Hepatocyte (in vitro differentiated cells): ENCODE measurements around the gene TMEM87B. TPM values are rescaled to one million over a fixed set of nuclear protein-coding genes. Genes with fewer than 3 reads are reported as not detected.

Source experiments
- DNase-seq: peaks from one replicate; pipeline ENCODE4 v3.0.0-alpha.2; 2016; ENCODE audit warnings: low spot score
- H2AFZ ChIP-seq: fragments of 200-600 bp; sonication (generic); 2 replicates; pipeline ENCODE4 v1.6.0; 2016; ENCODE audit warnings: antibody characterized with exemption, mild to moderate bottlenecking
- H3K27ac ChIP-seq: fragments of 200-600 bp; sonication (generic); 2 replicates; pipeline ENCODE4 v1.5.1; 2016; ENCODE audit warnings: mild to moderate bottlenecking
- H3K27me3 ChIP-seq: fragments of 200-600 bp; sonication (generic); 2 replicates; pipeline ENCODE4 v1.6.1; 2016
- H3K36me3 ChIP-seq: fragments of 200-600 bp; sonication (generic); replicated peaks from 2 replicates; pipeline ENCODE4 v1.5.1; 2016; ENCODE audit warnings: low read depth; ENCODE audit not compliant: insufficient read depth
- H3K4me1 ChIP-seq: fragments of 200-600 bp; sonication (generic); 2 replicates; pipeline ENCODE4 v1.5.1; 2016; ENCODE audit warnings: mild to moderate bottlenecking, moderate library complexity; ENCODE audit not compliant: insufficient read depth
- H3K4me2 ChIP-seq: fragments of 200-600 bp; sonication (generic); 2 replicates; pipeline ENCODE4 v1.6.0; 2016
- H3K4me3 ChIP-seq: fragments of 200-600 bp; sonication (generic); 2 replicates; pipeline ENCODE4 v1.5.1; 2016; ENCODE audit warnings: mild to moderate bottlenecking
- H3K79me2 ChIP-seq: fragments of 200-600 bp; sonication (generic); 2 replicates; pipeline ENCODE4 v1.6.0; 2017; ENCODE audit warnings: mild to moderate bottlenecking
- H3K9me2 ChIP-seq: fragments of 200-600 bp; sonication (generic); replicated peaks from 2 replicates; pipeline ENCODE4 v1.6.0; 2017; ENCODE audit warnings: mild to moderate bottlenecking; ENCODE audit not compliant: insufficient read depth
- H3K9me3 ChIP-seq: fragments of 200-600 bp; sonication (generic); 2 replicates; pipeline ENCODE4 v1.5.1; 2016; ENCODE audit warnings: low read depth, mild to moderate bottlenecking
- H4K20me1 ChIP-seq: fragments of 200-600 bp; sonication (generic); 2 replicates; pipeline ENCODE4 v1.6.0; 2016; ENCODE audit warnings: mild to moderate bottlenecking; ENCODE audit not compliant: insufficient read depth, poor library complexity, severe bottlenecking
- EZH2 ChIP-seq: fragments of 200-600 bp; sonication (generic); IDR thresholded peaks from 2 replicates; pipeline ENCODE4 v1.6.1; 2016; ENCODE audit warnings: antibody characterized with exemption, mild to moderate bottlenecking, borderline replicate concordance
- EZH2phosphoT487 ChIP-seq: fragments of 200-600 bp; sonication (generic); IDR thresholded peaks from one replicate; pipeline ENCODE4 v1.6.1; 2018; ENCODE audit warnings: antibody characterized with exemption, mild to moderate bottlenecking, low read depth, moderate library complexity; ENCODE audit not compliant: unreplicated experiment, severe bottlenecking
- WGBS: methylation state at CpG from one replicate; pipeline ENCODE4 v1.1.6; 2016; ENCODE audit warnings: low lambda C conversion rate; ENCODE audit errors: missing lambda C conversion rate; 5-methylcytosine and 5-hydroxymethylcytosine counted together
- polyA plus RNA-seq: library from polyadenylated mRNA; unstranded; fragments of >200 nt; fragmentation: Nextera tagmentation; extraction: Ambion mirVana; gene quantifications from 2 replicates; pipeline ENCODE4 v1.2.1, GENCODE V29; 2016
- total RNA-seq: library from RNA; depleted of rRNA; stranded (reverse); fragments of >200 nt; gene quantifications from 2 replicates; pipeline ENCODE4 v1.2.3, GENCODE V29; 2014
- TF ChIP-seq, protein P1 (sequence below): fragments of 200-600 bp; sonication (generic); IDR thresholded peaks from 2 replicates; pipeline ENCODE4 v1.5.1; 2016; ENCODE audit warnings: antibody characterized with exemption, mild to moderate bottlenecking; ENCODE audit not compliant: poor library complexity

The TMEM87B gene
- total and polyA plus RNA-seq, 2 experiments from 2014 or later, result 21.1 to 59.5 TPM

DNA sequence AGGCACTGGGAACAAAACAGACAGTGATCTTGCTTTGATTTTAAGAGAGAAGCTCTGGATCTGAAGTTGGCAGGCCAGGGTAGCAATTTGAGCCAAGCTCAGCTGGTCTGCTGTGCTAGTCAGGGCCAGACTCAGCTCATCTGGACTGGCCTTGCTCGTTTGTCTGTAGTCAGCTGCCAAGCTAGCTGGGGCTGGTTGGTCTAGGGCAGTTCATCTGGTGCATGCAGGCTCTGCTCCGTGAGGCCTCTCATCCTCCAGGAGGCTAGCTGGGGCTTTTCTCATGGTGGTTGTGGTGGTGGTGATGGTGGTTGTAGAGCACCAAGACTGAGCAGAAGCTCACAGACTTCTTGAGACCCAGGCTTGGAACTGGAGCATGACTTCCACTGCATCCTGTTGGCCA lies 93.4 kb downstream of the TMEM87B start:
- Histone ChIP-seq H3K27me3 (no peaks in the 10 kb centered on the region), H3K4me1 (no peaks in the 10 kb centered on the region), H3K36me3 (no peaks in the 10 kb centered on the region), H3K9me2 (no peaks in the 10 kb centered on the region), H3K79me2 (no peaks in the 10 kb centered on the region), H4K20me1 (no peaks in the 10 kb centered on the region), H2AFZ (no peak overlapping the region), H3K27ac (no peak overlapping the region), H3K9me3 (no peaks in the 10 kb centered on the region), H3K4me2 (no peak overlapping the region), H3K4me3 (no peak overlapping the region)
- TF ChIP-seq EZH2phosphoT487 (no peak), EZH2 (no peak)
- TF ChIP-seq, protein P1, sequence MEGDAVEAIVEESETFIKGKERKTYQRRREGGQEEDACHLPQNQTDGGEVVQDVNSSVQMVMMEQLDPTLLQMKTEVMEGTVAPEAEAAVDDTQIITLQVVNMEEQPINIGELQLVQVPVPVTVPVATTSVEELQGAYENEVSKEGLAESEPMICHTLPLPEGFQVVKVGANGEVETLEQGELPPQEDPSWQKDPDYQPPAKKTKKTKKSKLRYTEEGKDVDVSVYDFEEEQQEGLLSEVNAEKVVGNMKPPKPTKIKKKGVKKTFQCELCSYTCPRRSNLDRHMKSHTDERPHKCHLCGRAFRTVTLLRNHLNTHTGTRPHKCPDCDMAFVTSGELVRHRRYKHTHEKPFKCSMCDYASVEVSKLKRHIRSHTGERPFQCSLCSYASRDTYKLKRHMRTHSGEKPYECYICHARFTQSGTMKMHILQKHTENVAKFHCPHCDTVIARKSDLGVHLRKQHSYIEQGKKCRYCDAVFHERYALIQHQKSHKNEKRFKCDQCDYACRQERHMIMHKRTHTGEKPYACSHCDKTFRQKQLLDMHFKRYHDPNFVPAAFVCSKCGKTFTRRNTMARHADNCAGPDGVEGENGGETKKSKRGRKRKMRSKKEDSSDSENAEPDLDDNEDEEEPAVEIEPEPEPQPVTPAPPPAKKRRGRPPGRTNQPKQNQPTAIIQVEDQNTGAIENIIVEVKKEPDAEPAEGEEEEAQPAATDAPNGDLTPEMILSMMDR, result no peak
- no peak for DNase-seq
- 90% methylated on average over 2 of the region's 2 CpGs for WGBS

DNA sequence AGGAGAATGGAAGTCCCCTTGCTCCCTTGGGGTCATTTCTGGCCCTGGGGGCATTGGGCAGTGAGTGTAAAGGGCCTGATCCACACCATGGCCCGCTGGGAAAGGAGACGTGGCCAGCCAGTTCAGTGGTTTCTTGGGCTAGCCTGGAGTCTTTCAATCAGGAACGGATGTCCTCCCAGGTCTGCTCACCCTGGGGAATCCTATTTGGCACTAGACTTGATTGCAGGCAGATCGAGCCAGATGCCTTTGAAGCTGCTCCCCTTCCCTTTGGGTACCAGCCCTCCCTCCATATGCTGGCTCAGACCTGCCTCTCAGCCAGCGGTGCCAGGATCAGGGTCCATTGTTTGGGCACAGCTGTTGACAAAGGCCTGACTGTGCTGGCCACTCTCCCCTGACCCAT lies 94.1 kb downstream of the TMEM87B start:
- Histone ChIP-seq H3K27ac (no peak overlapping the region), H3K36me3 (no peaks in the 10 kb centered on the region), H3K79me2 (no peaks in the 10 kb centered on the region), H3K4me1 (no peaks in the 10 kb centered on the region), H3K4me2 (no peak overlapping the region), H3K27me3 (no peaks in the 10 kb centered on the region), H2AFZ (no peak overlapping the region), H3K4me3 (no peak overlapping the region), H3K9me3 (no peaks in the 10 kb centered on the region), H4K20me1 (no peaks in the 10 kb centered on the region), H3K9me2 (no peaks in the 10 kb centered on the region)
- DNase-seq, result no peak
- TF ChIP-seq EZH2 (no peak), EZH2phosphoT487 (no peak)
- TF ChIP-seq, protein P1, result no peak
- WGBS, result 95% methylated on average over 5 of the region's 5 CpGs

DNA sequence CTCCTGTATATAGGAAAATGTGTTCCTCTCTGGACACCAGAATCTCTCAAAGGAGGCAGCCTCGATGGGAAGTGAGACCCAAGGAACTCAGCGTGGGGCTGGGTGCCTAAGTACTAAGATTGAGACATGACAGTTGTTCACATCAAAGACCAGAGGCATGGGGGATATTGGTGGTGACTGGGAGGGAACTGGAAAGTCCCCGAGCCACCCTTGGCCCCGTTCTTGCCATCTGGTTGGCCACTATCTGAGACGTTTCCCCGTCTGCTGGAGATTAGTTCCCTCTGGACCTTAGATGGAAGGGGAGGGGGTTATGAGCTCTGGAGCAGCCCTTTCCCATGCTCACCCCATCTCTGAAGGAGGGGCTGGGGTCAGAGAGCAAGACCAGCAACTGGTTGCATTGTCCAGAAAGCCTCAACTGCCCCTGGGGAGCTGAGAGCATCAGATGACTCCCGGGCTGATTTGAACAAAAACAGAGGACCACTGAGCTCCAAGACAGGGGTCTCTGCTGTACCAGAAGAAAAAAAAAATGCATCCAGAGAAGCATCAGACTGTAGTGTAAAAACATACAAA lies 94.9 kb downstream of the TMEM87B start:
- WGBS, result 84% methylated on average over 7 of the region's 7 CpGs

More for the DNA sequence above, 94.9 kb downstream of the TMEM87B start:
- Histone ChIP-seq H3K4me3 (no peak overlapping the region), H3K27me3 (no peaks in the 10 kb centered on the region), H3K27ac (peak overlapping the region; percentile 42), H3K4me2 (no peak overlapping the region), H4K20me1 (no peaks in the 10 kb centered on the region), H3K36me3 (no peaks in the 10 kb centered on the region), H3K4me1 (no peaks in the 10 kb centered on the region), H3K79me2 (no peaks in the 10 kb centered on the region), H3K9me3 (no peaks in the 10 kb centered on the region), H3K9me2 (no peaks in the 10 kb centered on the region), H2AFZ (no peak overlapping the region)
- no peak for TF ChIP-seq EZH2
- TF ChIP-seq, protein P1, result no peak
- TF ChIP-seq EZH2phosphoT487, result no peak
- no peak for DNase-seq
